Testis (tissue), 3 donors: ENCODE data around the gene ARPC5. TPM values are rescaled to one million over a fixed set of nuclear protein-coding genes. Genes with fewer than 3 reads are reported as not detected.

Experiments
- DNase-seq: peaks from one replicate; pipeline ENCODE4 v3.0.0-alpha.2; 2019
- H3K27ac ChIP-seq, 2 donors: fragments of 200-600 bp; sonication (generic); one replicate each; pipeline ENCODE4 v1.5.1; 2019
- H3K27me3 ChIP-seq: fragments of 200-600 bp; sonication (generic); one replicate; pipeline ENCODE4 v1.5.1; 2019
- H3K36me3 ChIP-seq: fragments of 200-600 bp; sonication (generic); one replicate; pipeline ENCODE4 v1.5.1; 2017; ENCODE audit warnings: low read depth; ENCODE audit errors: missing control alignments
- H3K4me1 ChIP-seq: fragments of 200-600 bp; sonication (generic); one replicate; pipeline ENCODE4 v1.5.1; 2019
- H3K4me3 ChIP-seq, 2 donors: fragments of 200-600 bp; sonication (generic); one replicate each; pipeline ENCODE4 v1.5.1; 2017 to 2019
- H3K9me3 ChIP-seq: fragments of 200-600 bp; sonication (generic); one replicate; pipeline ENCODE4 v1.5.1; 2017
- CTCF ChIP-seq, 3 experiments: fragments of 450-650 bp in 2 of 3; fragments of 200-600 bp in 1 of 3; sonication (generic) in 1 of 3; IDR thresholded peaks; one replicate each; pipeline ENCODE4 v1.5.1; 2016 to 2019; ENCODE audit warnings: antibody characterized with exemption in 3 of 3, mild to moderate bottlenecking in 2 of 3, moderate library complexity in 1 of 3
- POLR2A ChIP-seq: fragments of 450-650 bp; IDR thresholded peaks from one replicate; pipeline ENCODE4 v1.6.1; 2017; ENCODE audit warnings: antibody characterized with exemption, mild to moderate bottlenecking, moderate library complexity
- WGBS, 2 donors: methylation state at CpG; one replicate each; pipeline ENCODE4 v1.1.5; 2018; 5-methylcytosine and 5-hydroxymethylcytosine counted together
- intact Hi-C: fragments of 100-400 bp; cut with DNase I; formaldehyde crosslinking; loops from one replicate; pipeline ENCODE4 v1.15.1; 2023; ENCODE audit warnings: low total_unique reads
- polyA plus RNA-seq: library from polyadenylated mRNA; stranded (reverse); fragments of 350-450 nt; fragmentation: Illumina TruSeq; extraction: RNeasy Lipid Tissue Mini Kit (QIAGEN cat#74804); gene quantifications from one replicate; pipeline ENCODE4 v1.2.3, GENCODE V29; 2014; ENCODE audit warnings: low read depth, low replicate concordance; ENCODE audit not compliant: insufficient read depth
- total RNA-seq, 2 donors: library from RNA; depleted of rRNA; stranded (reverse); fragments of >200 nt; gene quantifications; one replicate each; pipeline ENCODE4 v1.2.3, GENCODE V29; 2016

Gene ARPC5
- total and polyA plus RNA-seq, 3 donors from 2014 or later, result 55.8 to 136 (median 66.6) TPM

DNA sequence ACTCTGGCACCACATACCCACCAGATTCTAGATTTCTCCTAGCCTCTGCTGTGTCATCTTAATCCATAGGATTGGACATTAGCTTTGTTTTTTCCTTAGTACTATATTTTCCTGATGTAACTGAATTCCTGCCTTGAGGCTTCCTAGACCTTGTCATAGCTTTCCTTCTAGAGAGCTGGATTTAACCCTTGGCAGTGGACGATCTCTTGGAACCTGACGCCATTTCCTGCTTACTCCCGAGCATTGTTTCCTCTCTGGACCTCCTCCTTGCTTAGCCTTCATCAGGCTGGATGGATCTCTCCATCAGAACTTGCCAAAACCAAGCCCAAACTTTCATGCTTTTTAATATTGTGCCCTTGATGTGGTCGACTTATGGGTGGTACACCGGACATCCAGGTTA, 16.0 kb upstream of the ARPC5 start:
- Histone ChIP-seq H3K4me1 (peaks cover 4% of the 10 kb centered on the region), H3K27ac (no peak overlapping the region), H3K4me3 (no peak overlapping the region), H3K36me3 (no peaks in the 10 kb centered on the region), H3K9me3 (no peaks in the 10 kb centered on the region), H3K27me3 (no peaks in the 10 kb centered on the region)
- no peak for TF ChIP-seq POLR2A
- TF ChIP-seq CTCF (IDR thresholded peaks at IDR 0.05), result no peak
- DNase-seq, result no peak
- WGBS, 2 donors, result 83 to 87% methylated on average over 5 of the region's 5 CpGs
- intact Hi-C loops, result loop anchor here (10.0 kb wide), 1 partner anchor 263 kb away; no protein-coding TSS in a partner anchor

DNA sequence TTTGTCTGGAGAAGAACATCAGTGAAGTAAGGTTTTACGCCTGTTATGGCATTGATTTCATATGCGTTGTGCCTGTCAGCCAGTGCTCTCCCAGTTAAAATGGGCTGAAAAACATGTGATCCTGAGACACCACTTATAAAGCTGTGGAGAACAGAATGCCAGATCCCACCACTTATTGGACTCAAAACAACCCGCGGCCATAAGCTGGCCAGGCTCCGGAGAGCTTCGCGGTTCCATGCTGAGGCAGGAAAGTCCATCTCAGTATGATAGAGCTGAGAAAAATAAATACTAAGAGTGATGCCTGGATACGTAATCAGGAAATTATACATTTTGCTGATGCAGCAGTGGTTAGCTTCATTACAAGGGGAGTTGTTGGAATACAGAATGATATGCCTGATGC, 12.5 kb upstream of the ARPC5 start:
- Histone ChIP-seq H3K27me3 (no peaks in the 10 kb centered on the region), H3K27ac (no peak overlapping the region), H3K4me1 (no peaks in the 10 kb centered on the region), H3K9me3 (no peaks in the 10 kb centered on the region), H3K4me3 (no peak overlapping the region), H3K36me3 (no peaks in the 10 kb centered on the region)
- TF ChIP-seq POLR2A, result no peak
- TF ChIP-seq CTCF (IDR thresholded peaks at IDR 0.05), result no peak
- intact Hi-C loops, result no loop called here
- DNase-seq, result no peak
- WGBS, 2 donors, result 94 to 97% methylated on average over 8 of the region's 8 CpGs

DNA sequence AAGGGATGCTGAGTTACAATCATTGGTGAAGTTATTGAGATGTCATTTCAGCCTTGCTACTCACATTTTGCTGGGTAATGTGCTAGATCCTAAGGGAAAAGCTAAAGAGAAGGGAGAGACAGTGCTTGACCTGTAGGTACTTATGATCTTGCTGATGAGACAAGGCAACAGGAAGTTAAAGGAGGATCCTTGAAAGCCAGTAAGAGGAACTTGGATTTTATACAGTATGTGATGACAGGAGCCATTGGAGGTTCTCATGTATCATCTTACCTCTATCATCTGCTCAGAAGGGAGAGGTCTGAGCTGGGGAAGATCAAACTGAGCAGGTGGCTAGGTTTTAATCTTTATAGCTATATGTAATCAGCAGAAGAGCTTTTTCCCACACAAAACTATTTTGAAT, 11.2 kb upstream of the ARPC5 start:
- Histone ChIP-seq H3K9me3 (no peaks in the 10 kb centered on the region), H3K4me1 (no peaks in the 10 kb centered on the region), H3K4me3 (no peak overlapping the region), H3K27ac (no peak overlapping the region), H3K27me3 (no peaks in the 10 kb centered on the region), H3K36me3 (no peaks in the 10 kb centered on the region)
- intact Hi-C loops, result no loop called here
- DNase-seq, result no peak
- TF ChIP-seq CTCF (IDR thresholded peaks at IDR 0.05) (no peak), POLR2A (no peak)

DNA sequence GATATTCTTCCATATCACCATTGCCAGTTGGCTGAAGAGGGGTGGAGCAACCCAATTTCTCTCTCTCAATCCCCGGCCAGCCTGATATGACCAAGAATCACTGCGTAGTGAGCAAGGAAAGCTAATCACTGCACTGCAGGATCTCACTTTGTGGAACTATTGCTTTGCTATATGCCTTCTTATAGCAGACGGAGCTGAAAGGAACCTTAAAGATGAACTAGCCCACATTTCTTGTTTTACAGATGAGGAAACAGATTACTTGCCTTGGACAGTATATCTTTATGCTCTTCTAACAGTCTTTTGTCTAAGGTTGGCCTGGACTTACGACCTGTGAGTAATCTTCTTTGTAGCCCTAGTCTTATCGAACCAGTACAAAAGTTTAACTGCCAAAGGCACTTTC, 9.9 kb upstream of the ARPC5 start:
- Histone ChIP-seq H3K4me3 (no peak overlapping the region), H3K36me3 (no peaks in the 10 kb centered on the region), H3K9me3 (no peaks in the 10 kb centered on the region), H3K4me1 (no peaks in the 10 kb centered on the region), H3K27me3 (no peaks in the 10 kb centered on the region), H3K27ac (no peak overlapping the region)
- WGBS, 2 donors, result 89 to 96% methylated on average over 5 of the region's 5 CpGs
- no peak for TF ChIP-seq POLR2A
- no peak for TF ChIP-seq CTCF (IDR thresholded peaks at IDR 0.05)
- intact Hi-C loops, result no loop called here
- DNase-seq, result no peak

- no peak overlapping the region for H3K4me3 ChIP-seq
- intact Hi-C loops, result no loop called here
These were observed 6.6 kb upstream of the ARPC5 start for GRCh38 chr1:183642166-183642565.

More at GRCh38 chr1:183642166-183642565, 6.6 kb upstream of the ARPC5 start:
- no peaks in the 10 kb centered on the region for H3K27me3 ChIP-seq
- TF ChIP-seq POLR2A (no peak), CTCF (IDR thresholded peaks at IDR 0.05) (no peak)
- 82 to 88% methylated on average over 3 of the region's 3 CpGs for WGBS, 2 donors
- DNase-seq, result no peak
- H3K4me1 ChIP-seq, result no peaks in the 10 kb centered on the region
- H3K36me3 ChIP-seq, result no peaks in the 10 kb centered on the region
- no peak overlapping the region for H3K27ac ChIP-seq
- H3K9me3 ChIP-seq, result no peaks in the 10 kb centered on the region
